CD4-positive, alpha-beta T cell (primary cell): ENCODE results near the gene PTPRCAP. TPM values are rescaled to one million over a fixed set of nuclear protein-coding genes. Genes with fewer than 3 reads are reported as not detected.

Source experiments
- ATAC-seq: fragments of 200-7000 bp; cut with Tn5 transposase; one replicate; pipeline ENCODE4 v1.10.0; 2022; ENCODE audit warnings: mild to moderate bottlenecking; ENCODE audit not compliant: poor library complexity
- CTCF ChIA-PET: fragments of 350-600 bp; sonication (Branson Sonifier 250); formaldehyde crosslinking; loops from one replicate; lab custom pipeline; 2021; ENCODE audit warnings: antibody characterized with exemption, inconsistent platforms; lab: Charles Lee
- POLR2A ChIA-PET: fragments of 350-600 bp; sonication (Branson Sonifier 250); formaldehyde crosslinking; loops from one replicate; lab custom pipeline; 2021; ENCODE audit warnings: antibody characterized with exemption, inconsistent platforms; lab: Charles Lee
- DNase-seq, 14 experiments: peaks; one replicate each; pipeline ENCODE4 v3.0.0-alpha.2; 2013 to 2020; ENCODE audit warnings: mixed read lengths in 2 of 14
- H3K27ac ChIP-seq, 2 donors: one replicate each; pipeline versions ENCODE4 v1.5.1 to v1.7.0; 2013; ENCODE audit warnings: low read length in 2 of 2, low read depth in 1 of 2, mild to moderate bottlenecking in 1 of 2
- H3K27me3 ChIP-seq, 2 experiments: 1 replicate in 1 of 2; 2 replicates in 1 of 2; pipeline versions ENCODE4 v1.6.1 to v1.7.0; 2013; ENCODE audit warnings: low read length in 2 of 2, control low read depth in 1 of 2, mild to moderate bottlenecking in 1 of 2, moderate library complexity in 1 of 2; ENCODE audit not compliant: insufficient read depth in 2 of 2, control insufficient read depth in 1 of 2
- H3K36me3 ChIP-seq: one replicate; pipeline ENCODE4 v1.6.1; 2013; ENCODE audit warnings: low read length, control low read depth; ENCODE audit not compliant: insufficient read depth
- H3K4me1 ChIP-seq: one replicate; pipeline ENCODE4 v1.6.1; 2013; ENCODE audit warnings: low read length, control low read depth; ENCODE audit not compliant: insufficient read depth
- H3K4me3 ChIP-seq: one replicate; pipeline ENCODE4 v1.5.1; 2013; ENCODE audit warnings: mild to moderate bottlenecking, low read length, moderate library complexity
- H3K9me3 ChIP-seq, 2 experiments: 1 replicate in 1 of 2; 2 replicates in 1 of 2; pipeline versions ENCODE4 v1.6.1 to v1.7.0; 2013; ENCODE audit warnings: low read length in 2 of 2, mild to moderate bottlenecking in 2 of 2, control low read depth in 1 of 2, moderate library complexity in 1 of 2; ENCODE audit not compliant: control insufficient read depth in 1 of 2, insufficient read depth in 1 of 2
- H3K27ac Mint-ChIP-seq: one replicate; pipeline ENCODE4 v1.8.0; 2020; ENCODE audit warnings: mixed read lengths
- H3K27me3 Mint-ChIP-seq: one replicate; pipeline ENCODE4 v1.8.0; 2021; ENCODE audit warnings: mixed read lengths
- H3K36me3 Mint-ChIP-seq: one replicate; pipeline ENCODE4 v1.8.0; 2021; ENCODE audit warnings: low read depth, mixed read lengths
- H3K4me1 Mint-ChIP-seq: one replicate; pipeline ENCODE4 v1.8.0; 2021; ENCODE audit warnings: low read depth, mixed read lengths
- H3K4me3 Mint-ChIP-seq: one replicate; pipeline ENCODE4 v1.8.0; 2020; ENCODE audit warnings: mild to moderate bottlenecking, mixed read lengths
- H3K9me3 Mint-ChIP-seq: one replicate; pipeline ENCODE4 v1.8.0; 2020; ENCODE audit warnings: mixed read lengths
- intact Hi-C, 2 experiments: fragments of 100-400 bp; cut with DNase I in 1 of 2; cut with micrococcal nuclease in 1 of 2; formaldehyde crosslinking; loops; one replicate each; pipeline versions ENCODE4 v1.15.1 to v1.9.0; 2023 to 2025; cut with DNase I, micrococcal nuclease
- total RNA-seq, 174 experiments: library from RNA in 2 of 174; stranded (reverse) in 2 of 174; gene quantifications; one replicate each; pipeline ENCODE4 v1.2.3 and lab custom pipeline; 2021 to 2026
- TF ChIP-seq, protein P1 (sequence below): fragments of 200-600 bp; IDR thresholded peaks from one replicate; pipeline ENCODE4 v1.8.0; 2022; ENCODE audit warnings: antibody characterized with exemption, mild to moderate bottlenecking

PTPRCAP gene
- total RNA-seq, 2 experiments from 2014 or later, result 129 to 134 TPM

DNA sequence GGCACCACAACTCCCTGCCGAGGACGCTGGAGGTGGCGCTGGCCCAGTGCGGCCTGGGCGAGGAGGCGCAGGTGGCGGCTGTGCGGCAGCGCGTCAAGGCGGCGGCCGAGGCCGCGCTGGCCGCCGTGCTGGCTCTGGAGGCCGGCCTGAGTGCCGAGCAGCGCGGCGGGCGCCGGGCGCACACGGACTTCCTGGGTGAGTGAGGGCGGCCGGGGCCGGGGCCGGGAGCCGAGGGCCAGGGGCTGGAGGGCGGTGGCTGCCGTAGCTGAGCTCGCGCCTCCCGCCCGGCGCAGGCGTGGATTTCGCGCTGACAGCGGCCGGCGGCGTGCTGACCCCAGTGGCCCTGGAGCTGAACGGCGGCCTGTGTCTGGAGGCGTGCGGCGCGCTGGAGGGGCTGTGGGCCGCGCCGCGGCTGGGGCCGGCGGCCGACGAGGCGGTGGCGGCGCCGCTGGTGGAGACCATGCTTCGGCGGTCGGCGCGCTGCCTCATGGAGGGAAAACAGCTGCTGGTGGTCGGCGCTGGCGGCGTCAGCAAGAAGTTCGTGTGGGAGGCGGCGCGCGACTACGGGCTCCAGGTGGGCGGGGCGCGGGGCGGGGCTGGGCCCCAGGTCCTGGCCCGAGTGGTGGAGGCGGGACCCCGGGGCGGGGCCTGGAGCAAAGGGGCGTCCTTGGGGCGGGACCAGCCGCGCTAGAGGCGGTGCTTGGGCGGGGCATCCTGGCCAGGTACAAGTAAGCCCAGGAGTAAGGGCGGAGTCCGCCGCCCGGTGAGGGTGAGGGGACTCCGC lies 16.6 kb downstream of the PTPRCAP start:
- H3K4me3 ChIP-seq, result peak overlapping the region; percentile 50
- H3K36me3 Mint-ChIP-seq, result peaks cover 4% of the 10 kb centered on the region
- ChIA-PET CTCF (interaction anchor here (0.6 to 6.0 kb wide), 7 partner anchors 13 to 70 kb away, joined by 3 to 46 read pairs (median 4); partner anchors contain the start of genes PPP1CA, PTPRCAP, TBC1D10C and TMEM134), POLR2A (interaction anchor here (1.1 to 12.5 kb wide), 10 partner anchors 9 to 181 kb away, joined by 3 to 411 read pairs (median 13); partner anchors contain the start of genes AIP, PPP1CA, PTPRCAP and RPS6KB2)
- peak overlapping the region; percentile 94 for H3K27ac Mint-ChIP-seq
- no peaks in the 10 kb centered on the region for H3K27me3 Mint-ChIP-seq
- H3K4me1 Mint-ChIP-seq, result peaks cover 56% of the 10 kb centered on the region
- no peaks in the 10 kb centered on the region for H3K9me3 ChIP-seq
- no peaks in the 10 kb centered on the region for H3K9me3 Mint-ChIP-seq
- ATAC-seq, result peak; percentile 79
- H3K4me3 Mint-ChIP-seq, result peak overlapping the region; percentile 86
- no peaks in the 10 kb centered on the region for H3K27me3 ChIP-seq
- TF ChIP-seq, protein P1, sequence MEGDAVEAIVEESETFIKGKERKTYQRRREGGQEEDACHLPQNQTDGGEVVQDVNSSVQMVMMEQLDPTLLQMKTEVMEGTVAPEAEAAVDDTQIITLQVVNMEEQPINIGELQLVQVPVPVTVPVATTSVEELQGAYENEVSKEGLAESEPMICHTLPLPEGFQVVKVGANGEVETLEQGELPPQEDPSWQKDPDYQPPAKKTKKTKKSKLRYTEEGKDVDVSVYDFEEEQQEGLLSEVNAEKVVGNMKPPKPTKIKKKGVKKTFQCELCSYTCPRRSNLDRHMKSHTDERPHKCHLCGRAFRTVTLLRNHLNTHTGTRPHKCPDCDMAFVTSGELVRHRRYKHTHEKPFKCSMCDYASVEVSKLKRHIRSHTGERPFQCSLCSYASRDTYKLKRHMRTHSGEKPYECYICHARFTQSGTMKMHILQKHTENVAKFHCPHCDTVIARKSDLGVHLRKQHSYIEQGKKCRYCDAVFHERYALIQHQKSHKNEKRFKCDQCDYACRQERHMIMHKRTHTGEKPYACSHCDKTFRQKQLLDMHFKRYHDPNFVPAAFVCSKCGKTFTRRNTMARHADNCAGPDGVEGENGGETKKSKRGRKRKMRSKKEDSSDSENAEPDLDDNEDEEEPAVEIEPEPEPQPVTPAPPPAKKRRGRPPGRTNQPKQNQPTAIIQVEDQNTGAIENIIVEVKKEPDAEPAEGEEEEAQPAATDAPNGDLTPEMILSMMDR, result no peak
- H3K36me3 ChIP-seq, result no peaks in the 10 kb centered on the region
- peak overlapping the region; percentile 15 to 79 for H3K27ac ChIP-seq
- DNase-seq, result peak; percentile 97 to 100 (median 99)
- intact Hi-C loops, result loop anchor here (1.0 to 2.0 kb wide), 3 partner anchors 16 to 68 kb away; partner anchors contain the start of genes POLD4 (in 1 of the 2) and TBC1D10C (in 1 of the 2)
- peaks cover 57% of the 10 kb centered on the region for H3K4me1 ChIP-seq

DNA sequence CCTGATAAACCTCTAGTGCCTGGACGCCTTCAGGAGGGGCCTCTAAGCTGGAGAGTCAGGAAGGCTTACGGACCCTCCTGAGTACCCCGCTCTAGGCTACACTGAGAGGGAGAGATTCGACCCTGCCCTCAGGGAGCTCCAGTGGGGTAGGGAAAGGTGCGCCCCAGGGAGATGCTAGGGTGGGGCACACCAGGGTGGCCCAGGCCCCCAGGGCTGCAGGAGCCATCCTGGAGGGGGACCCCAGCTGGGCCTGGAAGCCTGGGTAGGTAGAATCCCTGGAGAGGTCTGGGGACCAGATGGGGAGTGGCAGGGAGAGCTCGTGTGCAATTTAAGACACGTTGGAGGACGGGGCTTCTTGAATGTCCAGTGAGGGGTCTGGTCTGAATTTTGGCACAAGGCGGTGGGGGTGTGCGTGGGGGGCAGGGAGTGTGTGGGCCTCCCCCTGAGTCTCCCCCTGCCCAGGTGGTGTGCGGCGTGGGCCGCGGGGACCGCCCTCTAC lies 17.3 kb downstream of the PTPRCAP start:
- TF ChIP-seq, protein P1, result no peak
- Histone ChIP-seq H3K27me3 (no peaks in the 10 kb centered on the region), H3K27ac (peak overlapping the region; percentile 52 to 79), H3K4me3 (peak overlapping the region; percentile 50), H3K4me1 (peaks cover 61% of the 10 kb centered on the region), H3K9me3 (no peaks in the 10 kb centered on the region), H3K36me3 (no peaks in the 10 kb centered on the region)
- Mint-ChIP-seq H3K4me1 (peaks cover 58% of the 10 kb centered on the region), H3K36me3 (peaks cover 4% of the 10 kb centered on the region), H3K27me3 (no peaks in the 10 kb centered on the region), H3K27ac (peak overlapping the region; percentile 94), H3K4me3 (peak overlapping the region; percentile 90), H3K9me3 (no peaks in the 10 kb centered on the region)
- DNase-seq (peak in 2 of 14 experiments; percentile 34 to 40), ATAC-seq (no peak)
- ChIA-PET CTCF (interaction anchor here (1.2 to 6.0 kb wide), 5 partner anchors 13 to 69 kb away, joined by 3 to 46 read pairs (median 4); partner anchors contain the start of genes PPP1CA, PTPRCAP and TBC1D10C), POLR2A (interaction anchor here (0.9 to 12.5 kb wide), 11 partner anchors 9 to 180 kb away, joined by 3 to 411 read pairs (median 8); partner anchors contain the start of genes AIP, PPP1CA, PTPRCAP and RPS6KB2)
- intact Hi-C loops, result loop anchor here in 1 of 2 experiments (2.0 kb wide), 2 partner anchors 15 to 67 kb away; partner anchors contain the start of genes POLD4 and TBC1D10C
